ENCODE data around the gene NUAK1. TPM values are rescaled to one million over a fixed set of nuclear protein-coding genes. Genes with fewer than 3 reads are reported as not detected.

Gene NUAK1
- total RNA-seq, 1 experiment from 2014 or later = 0.63 TPM

DNA sequence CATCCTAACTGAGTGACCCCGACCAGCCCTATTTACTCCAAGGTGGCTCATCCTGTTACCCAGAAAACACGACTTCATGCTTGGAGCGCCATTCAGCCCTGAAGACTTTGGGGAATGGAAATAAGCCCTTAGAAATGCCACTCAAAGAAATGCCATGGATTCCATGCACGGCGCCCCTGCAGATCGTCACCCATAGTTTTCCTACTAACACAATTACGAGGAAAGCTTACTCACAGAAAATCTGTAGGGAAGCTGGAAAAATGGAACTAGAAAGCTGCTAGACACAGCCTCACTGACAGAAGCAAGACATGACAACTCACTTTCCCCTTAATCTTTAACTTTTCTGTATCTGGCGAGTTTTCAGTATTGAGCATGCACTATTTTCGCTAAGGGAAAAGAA is 19.5 kb downstream of the NUAK1 start:
- in situ Hi-C loops (cut with HindIII; ENCODE audit: low pct_unique_long_range_greater_than_20kb, low sequenced_read_pairs) = no loop called here
- no peak for DNase-seq (ENCODE audit: low read depth, low spot score)

DNA sequence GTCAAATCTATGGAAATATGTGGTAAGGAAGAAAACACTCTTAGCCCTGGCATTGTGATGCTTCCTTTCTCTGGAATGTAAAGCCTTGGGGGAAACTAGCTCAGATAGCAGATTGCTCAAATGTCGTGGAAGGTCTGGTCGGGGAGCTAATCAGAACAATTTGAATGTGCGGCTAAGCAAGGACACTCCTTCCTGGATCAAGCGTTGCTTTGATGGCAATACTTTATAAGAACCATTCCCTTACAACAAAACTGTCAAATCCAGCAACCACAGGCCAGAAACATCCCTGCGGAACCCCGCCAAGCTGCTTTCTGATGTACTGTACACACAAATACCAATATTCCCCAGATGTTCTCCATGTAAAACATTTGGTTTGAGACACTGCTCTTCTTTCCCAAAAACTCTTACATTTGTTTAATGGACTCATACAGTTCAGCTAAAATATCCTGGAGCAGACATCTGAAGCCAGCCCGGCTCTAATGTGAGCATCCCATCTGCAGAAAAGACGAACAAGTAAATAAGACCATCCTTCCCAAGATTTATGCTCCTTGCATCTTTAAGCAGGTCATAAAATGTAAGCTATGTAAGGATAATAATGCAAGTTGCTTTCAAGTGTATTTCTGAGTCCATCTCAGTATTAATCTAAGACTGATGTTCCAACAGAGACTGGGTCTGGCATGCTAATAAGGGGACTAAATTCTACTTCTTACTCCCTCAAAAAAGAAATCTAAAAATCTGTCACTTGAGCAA is 20.2 kb downstream of the NUAK1 start:
- in situ Hi-C loops (cut with HindIII; ENCODE audit: low pct_unique_long_range_greater_than_20kb, low sequenced_read_pairs) = no loop called here
- DNase-seq (ENCODE audit: low read depth, low spot score) = no peak

DNA sequence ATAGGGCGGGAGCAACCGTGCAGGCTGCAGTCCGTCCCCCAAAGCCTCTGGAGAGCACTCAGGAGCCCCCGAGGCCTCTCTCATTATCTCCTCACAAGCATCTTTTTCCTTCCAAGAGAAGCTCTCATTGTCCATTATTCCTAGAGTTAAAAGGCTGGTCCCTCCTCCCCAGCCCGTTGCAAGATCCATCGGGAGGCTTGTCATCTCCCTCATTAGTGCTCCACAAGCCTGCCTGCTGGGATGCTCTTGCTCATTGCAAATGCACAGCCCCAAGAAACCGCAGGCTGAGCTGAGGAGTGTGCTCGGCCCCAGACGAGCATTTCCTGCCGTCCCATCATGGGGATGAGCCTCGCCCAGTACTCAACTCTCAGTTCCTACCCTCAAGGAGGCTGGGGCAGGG is 23.3 kb downstream of the NUAK1 start:
- no peak for DNase-seq (ENCODE audit: low read depth, low spot score)

DNA sequence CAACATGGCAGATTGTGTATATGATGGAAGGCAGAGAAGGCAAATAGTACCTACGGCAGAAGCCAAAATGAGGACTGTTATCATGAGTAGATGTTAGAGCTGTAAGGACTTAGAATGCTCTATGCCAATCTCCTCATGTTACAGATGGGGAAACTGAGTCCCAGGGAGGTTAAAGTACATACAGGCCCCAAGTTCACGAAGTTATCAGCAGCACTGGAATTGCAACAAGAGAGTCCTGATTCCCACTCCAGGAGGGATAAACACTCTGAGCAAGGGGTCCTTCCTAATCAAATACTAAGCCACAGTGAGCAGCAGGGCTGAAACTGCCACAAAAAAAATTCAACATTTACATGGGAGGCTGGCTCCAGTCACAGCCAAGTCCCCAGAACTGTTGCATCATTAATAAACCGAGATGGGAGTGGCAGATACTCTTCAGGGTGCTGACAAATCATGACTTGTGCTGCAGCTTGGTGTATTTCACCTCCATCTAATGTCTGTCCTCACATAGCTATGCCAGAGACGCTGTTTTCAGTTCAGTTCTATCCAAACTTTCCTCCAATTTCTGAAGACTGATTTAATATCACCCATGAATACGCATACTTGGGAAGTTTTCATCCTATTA is 24.2 kb downstream of the NUAK1 start:
- in situ Hi-C loops (cut with HindIII; ENCODE audit: low pct_unique_long_range_greater_than_20kb, low sequenced_read_pairs) = no loop called here
- no peak for DNase-seq (ENCODE audit: low read depth, low spot score)

More for the DNA sequence above, 23.3 kb downstream of the NUAK1 start:
- in situ Hi-C loops (cut with HindIII; ENCODE audit: low pct_unique_long_range_greater_than_20kb, low sequenced_read_pairs) = no loop called here

- no peak for DNase-seq (ENCODE audit: low read depth, low spot score)
- in situ Hi-C loops (cut with HindIII; ENCODE audit: low pct_unique_long_range_greater_than_20kb, low sequenced_read_pairs) = no loop called here
These were observed 24.8 kb downstream of the NUAK1 start for GRCh38 chr12:106113824-106114446.

DNA sequence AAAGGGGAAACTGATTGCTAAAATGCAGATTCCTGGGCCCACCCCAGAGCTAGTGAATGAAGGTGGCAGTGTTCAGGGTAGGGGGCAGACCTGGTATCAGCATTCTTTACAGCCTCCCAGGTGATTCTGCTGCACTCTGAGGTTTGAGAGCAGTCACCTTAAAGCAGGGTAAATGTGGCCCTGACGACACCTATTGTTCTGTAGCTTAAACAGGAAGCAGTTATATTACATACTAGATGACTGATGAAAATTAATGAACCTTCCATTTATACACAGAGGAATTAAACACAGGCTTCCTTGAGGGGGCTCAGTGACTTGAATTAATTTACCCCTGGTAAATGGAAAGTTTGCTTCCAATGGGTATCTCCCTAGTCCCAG is 25.3 kb downstream of the NUAK1 start:
- in situ Hi-C loops (cut with HindIII; ENCODE audit: low pct_unique_long_range_greater_than_20kb, low sequenced_read_pairs) = no loop called here
- DNase-seq (ENCODE audit: low read depth, low spot score) = no peak

- in situ Hi-C loops (cut with HindIII; ENCODE audit: low pct_unique_long_range_greater_than_20kb, low sequenced_read_pairs) = no loop called here
- DNase-seq (ENCODE audit: low read depth, low spot score) = no peak
These were observed 25.7 kb downstream of the NUAK1 start for GRCh38 chr12:106113042-106113441.

DNA sequence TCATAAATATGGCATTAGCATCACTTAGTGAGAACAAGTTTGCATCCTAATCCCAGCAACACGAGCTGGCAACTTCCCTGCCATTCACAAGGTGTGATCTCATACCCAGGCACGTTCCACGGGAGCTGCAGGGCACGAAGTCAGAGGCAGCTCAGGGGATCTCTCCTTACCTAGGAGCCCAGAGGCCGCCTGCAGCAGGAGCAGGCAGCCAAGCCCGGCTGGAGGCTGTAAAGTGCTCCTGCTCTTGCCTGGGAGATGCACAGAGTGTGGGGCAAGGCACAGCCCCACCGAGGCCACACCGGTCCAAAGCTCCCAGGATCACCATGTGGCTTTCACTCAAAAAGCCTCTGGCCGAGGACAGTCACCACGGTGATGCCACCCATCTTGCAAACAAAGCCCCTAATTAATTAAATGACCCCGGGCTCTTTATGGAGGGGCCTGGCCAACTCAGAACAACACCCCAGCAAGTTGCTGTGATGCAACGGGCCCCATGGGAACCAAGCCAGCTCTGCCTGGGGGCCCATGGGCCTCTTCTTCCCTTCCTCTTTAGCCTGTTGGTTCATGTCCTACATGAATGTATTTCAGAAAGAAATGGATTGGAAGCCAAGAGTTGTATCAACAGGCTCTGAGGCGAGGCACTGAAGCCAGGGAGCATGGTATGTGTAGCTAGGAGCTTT is 26.5 kb downstream of the NUAK1 start:
- in situ Hi-C loops (cut with HindIII; ENCODE audit: low pct_unique_long_range_greater_than_20kb, low sequenced_read_pairs) = no loop called here
- no peak for DNase-seq (ENCODE audit: low read depth, low spot score)

GRCh38 chr12:106110626-106111300 is 28.0 kb downstream of the NUAK1 start:
- in situ Hi-C loops (cut with HindIII; ENCODE audit: low pct_unique_long_range_greater_than_20kb, low sequenced_read_pairs) = no loop called here
- DNase-seq (ENCODE audit: low read depth, low spot score) = no peak

DNA sequence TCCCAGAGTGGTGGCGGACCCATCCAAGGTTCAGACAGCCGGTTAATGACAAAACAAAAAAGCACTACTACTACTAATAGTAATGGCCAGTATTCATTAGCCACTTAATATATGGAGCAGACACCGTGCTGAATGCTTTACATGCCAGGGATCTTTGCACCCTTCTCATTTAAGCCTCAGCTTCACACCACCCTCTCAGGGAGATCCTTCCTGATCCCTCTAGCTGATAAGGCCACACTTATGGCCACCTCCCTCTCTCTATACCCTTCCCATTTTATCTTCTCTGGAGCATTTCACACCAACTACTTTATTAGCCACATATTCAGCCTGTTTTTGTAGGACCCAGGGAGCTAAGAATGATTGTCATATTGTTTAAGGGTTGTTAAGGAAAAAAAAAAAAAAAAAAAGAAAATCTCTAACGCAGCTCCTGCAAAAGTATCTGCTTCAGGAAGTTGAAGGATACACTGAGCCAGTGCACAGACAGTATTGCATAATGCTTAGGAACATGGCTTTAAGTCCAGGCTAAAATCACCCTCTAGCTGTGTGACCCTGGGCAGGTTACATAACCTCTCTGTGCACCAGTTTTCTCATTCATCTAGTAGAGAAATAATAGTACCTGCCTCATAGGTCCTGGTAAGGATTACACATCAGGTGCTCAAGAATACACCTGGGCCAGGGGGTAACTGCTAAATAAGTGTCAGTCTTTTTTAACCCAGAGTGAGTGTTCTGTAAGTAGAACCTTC is 29.4 kb downstream of the NUAK1 start:
- DNase-seq (ENCODE audit: low read depth, low spot score) = no peak
- in situ Hi-C loops (cut with HindIII; ENCODE audit: low pct_unique_long_range_greater_than_20kb, low sequenced_read_pairs) = no loop called here

- DNase-seq (ENCODE audit: low read depth, low spot score) = peak; percentile 57
These were observed 30.4 kb downstream of the NUAK1 start for GRCh38 chr12:106108185-106108835.

DNA sequence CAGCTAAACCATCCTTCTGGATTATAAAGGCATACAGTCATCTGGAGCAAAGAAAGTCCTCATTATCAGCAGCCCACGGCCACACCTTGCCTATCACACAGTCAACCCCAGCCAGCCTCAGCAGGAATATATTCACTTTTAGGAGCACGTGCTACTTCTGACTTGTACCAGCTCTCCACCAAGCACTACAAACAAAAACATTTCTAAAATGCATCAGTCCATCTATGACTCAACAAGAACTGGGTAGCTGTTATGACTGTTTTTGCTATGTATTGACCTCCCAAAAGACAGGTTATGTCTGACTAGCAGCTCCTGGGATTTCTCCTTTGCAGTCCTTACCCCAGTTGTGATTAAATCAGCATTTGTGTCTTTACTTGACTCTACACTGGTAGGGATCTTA is 31.2 kb downstream of the NUAK1 start:
- in situ Hi-C loops (cut with HindIII; ENCODE audit: low pct_unique_long_range_greater_than_20kb, low sequenced_read_pairs) = no loop called here
- DNase-seq (ENCODE audit: low read depth, low spot score) = no peak

More at GRCh38 chr12:106108185-106108835, 30.4 kb downstream of the NUAK1 start:
- in situ Hi-C loops (cut with HindIII; ENCODE audit: low pct_unique_long_range_greater_than_20kb, low sequenced_read_pairs) = no loop called here

DNA sequence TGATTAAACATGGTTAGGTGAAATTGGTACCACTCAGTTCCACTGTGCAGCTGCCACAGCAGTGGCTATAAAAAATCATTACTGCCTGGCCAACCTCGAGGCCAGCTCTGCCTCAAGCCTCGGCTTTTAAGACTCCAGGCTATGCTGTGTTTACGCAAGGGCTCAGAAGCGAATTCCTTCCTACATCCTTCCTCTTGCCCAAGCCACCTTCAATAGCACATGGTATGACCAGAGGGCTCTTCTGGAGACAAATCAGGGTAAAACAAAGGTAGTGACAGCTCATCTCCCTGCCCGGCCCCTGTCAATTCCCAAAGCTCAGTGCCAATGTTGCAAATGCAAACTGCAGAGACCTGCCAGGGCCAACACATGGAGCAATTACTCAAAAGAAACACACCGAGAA is 31.9 kb downstream of the NUAK1 start:
- in situ Hi-C loops (cut with HindIII; ENCODE audit: low pct_unique_long_range_greater_than_20kb, low sequenced_read_pairs) = no loop called here
- DNase-seq (ENCODE audit: low read depth, low spot score) = no peak

DNA sequence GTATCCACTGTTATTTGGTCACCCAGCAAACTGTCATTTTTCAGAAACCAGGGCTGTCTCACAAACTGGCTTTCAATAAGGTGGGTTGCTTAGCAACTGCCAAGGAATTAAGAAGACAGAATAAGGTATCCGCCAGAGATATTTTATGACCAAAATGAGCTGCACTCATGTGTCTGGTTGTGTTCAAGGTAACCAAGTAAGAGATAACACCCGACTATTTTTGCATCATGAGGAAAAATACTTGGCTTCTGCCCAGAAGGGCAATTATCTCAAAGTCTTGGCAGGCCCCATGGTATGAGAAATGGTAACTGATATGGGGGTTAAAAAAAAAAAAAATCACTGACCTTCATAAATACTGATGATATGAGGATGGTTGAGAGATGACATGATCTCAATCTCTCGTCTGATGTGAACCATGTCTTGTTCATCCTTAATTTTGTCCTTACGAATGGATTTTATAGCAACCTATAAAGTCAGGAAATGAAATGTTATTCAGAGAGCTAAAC is 32.6 kb downstream of the NUAK1 start:
- in situ Hi-C loops (cut with HindIII; ENCODE audit: low pct_unique_long_range_greater_than_20kb, low sequenced_read_pairs) = no loop called here
- no peak for DNase-seq (ENCODE audit: low read depth, low spot score)

- in situ Hi-C loops (cut with HindIII; ENCODE audit: low pct_unique_long_range_greater_than_20kb, low sequenced_read_pairs) = no loop called here
- no peak for DNase-seq (ENCODE audit: low read depth, low spot score)
These were observed 37.0 kb downstream of the NUAK1 start for GRCh38 chr12:106101803-106102202.

DNA sequence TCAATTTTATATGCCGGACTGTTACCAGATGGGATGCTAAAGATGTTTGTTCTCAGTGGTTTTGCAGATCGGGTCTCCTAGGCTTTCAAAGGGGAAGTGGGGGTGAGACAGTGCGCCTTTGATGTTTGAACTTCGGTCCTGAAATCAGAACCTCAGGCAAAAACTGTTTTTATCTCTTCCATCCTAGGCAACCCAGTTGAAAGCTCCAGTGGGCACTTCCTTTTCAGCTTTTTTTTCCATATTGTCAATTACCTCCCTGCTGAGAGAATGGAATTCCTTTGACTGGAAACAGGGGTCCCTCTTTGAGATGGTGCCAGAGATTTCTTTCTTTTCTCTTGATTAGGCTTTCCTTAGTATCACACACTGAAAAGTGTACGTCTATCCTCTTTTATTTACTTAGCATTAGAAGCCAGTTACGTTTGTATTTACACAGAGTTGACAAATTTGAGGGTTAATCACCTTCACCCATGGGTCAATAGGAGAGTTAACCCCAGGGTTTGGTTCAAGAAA is 40.0 kb downstream of the NUAK1 start:
- no peak for DNase-seq (ENCODE audit: low read depth, low spot score)

More for the DNA sequence above, 40.0 kb downstream of the NUAK1 start:
- in situ Hi-C loops (cut with HindIII; ENCODE audit: low pct_unique_long_range_greater_than_20kb, low sequenced_read_pairs) = no loop called here

Data from SK-MEL-5 (cell line).